ENCODE measurements around the gene TMEM245. TPM values are rescaled to one million over a fixed set of nuclear protein-coding genes. Genes with fewer than 3 reads are reported as not detected.

The TMEM245 gene
- total RNA-seq, 1 donor from 2014 or later: 24.0 TPM

GRCh38 chr9:109011231-109011671 is 108.5 kb downstream of the TMEM245 start:
- peaks cover 32% of the 10 kb centered on the region for H3K4me1 Mint-ChIP-seq (ENCODE audit: low read depth)
- DNase-seq (ENCODE audit: low spot score): no peak
- peak overlapping the region; percentile 80 for H3K27ac Mint-ChIP-seq
- intact Hi-C loops (cut with micrococcal nuclease): loop anchor here (1.0 to 10.0 kb wide), 5 partner anchors 35 to 1246 kb away; partner anchors contain the start of gene TXN
- H3K27me3 Mint-ChIP-seq (ENCODE audit: low read depth): peaks cover 13% of the 10 kb centered on the region
- H3K36me3 Mint-ChIP-seq (ENCODE audit: low read depth): peaks cover 4% of the 10 kb centered on the region
- no peaks in the 10 kb centered on the region for H3K9me3 Mint-ChIP-seq
- H3K4me3 Mint-ChIP-seq (ENCODE audit: low read depth): peak overlapping the region; percentile 33

GRCh38 chr9:109010746-109011145 is 109.0 kb downstream of the TMEM245 start:
- Mint-ChIP-seq H3K27ac (peak overlapping the region; percentile 80), H3K4me1 (ENCODE audit: low read depth) (peaks cover 32% of the 10 kb centered on the region), H3K27me3 (ENCODE audit: low read depth) (peaks cover 15% of the 10 kb centered on the region), H3K36me3 (ENCODE audit: low read depth) (no peaks in the 10 kb centered on the region), H3K9me3 (no peaks in the 10 kb centered on the region), H3K4me3 (ENCODE audit: low read depth) (peak overlapping the region; percentile 33)
- intact Hi-C loops (cut with micrococcal nuclease): loop anchor here (1.0 to 10.0 kb wide), 6 partner anchors 36 to 1247 kb away; partner anchors contain the start of genes ABITRAM, ELP1 and TXN
- peak; percentile 59 for DNase-seq (ENCODE audit: low spot score)

- Mint-ChIP-seq H3K4me1 (ENCODE audit: low read depth) (peaks cover 17% of the 10 kb centered on the region), H3K36me3 (ENCODE audit: low read depth) (peaks cover 28% of the 10 kb centered on the region), H3K27me3 (ENCODE audit: low read depth) (peaks cover 33% of the 10 kb centered on the region), H3K9me3 (peaks cover 20% of the 10 kb centered on the region), H3K4me3 (ENCODE audit: low read depth) (no peak overlapping the region), H3K27ac (no peak overlapping the region)
- DNase-seq (ENCODE audit: low spot score): no peak
- intact Hi-C loops (cut with micrococcal nuclease): no loop called here
Observed at GRCh38 chr9:109005678-109006077, 114.1 kb downstream of the TMEM245 start.

GRCh38 chr9:109003116-109003515 is 116.6 kb downstream of the TMEM245 start:
- H3K4me3 Mint-ChIP-seq (ENCODE audit: low read depth): no peak overlapping the region
- H3K27ac Mint-ChIP-seq: no peak overlapping the region
- H3K36me3 Mint-ChIP-seq (ENCODE audit: low read depth): peaks cover 28% of the 10 kb centered on the region
- DNase-seq (ENCODE audit: low spot score): no peak
- peaks cover 13% of the 10 kb centered on the region for H3K4me1 Mint-ChIP-seq (ENCODE audit: low read depth)
- H3K9me3 Mint-ChIP-seq: peaks cover 20% of the 10 kb centered on the region
- intact Hi-C loops (cut with micrococcal nuclease): no loop called here
- H3K27me3 Mint-ChIP-seq (ENCODE audit: low read depth): peaks cover 44% of the 10 kb centered on the region

GRCh38 chr9:109002141-109002540 is 117.6 kb downstream of the TMEM245 start:
- intact Hi-C loops (cut with micrococcal nuclease): no loop called here
- H3K9me3 Mint-ChIP-seq: peaks cover 20% of the 10 kb centered on the region
- H3K36me3 Mint-ChIP-seq (ENCODE audit: low read depth): peaks cover 37% of the 10 kb centered on the region
- H3K27ac Mint-ChIP-seq: no peak overlapping the region
- H3K4me3 Mint-ChIP-seq (ENCODE audit: low read depth): no peak overlapping the region
- no peak for DNase-seq (ENCODE audit: low spot score)
- H3K27me3 Mint-ChIP-seq (ENCODE audit: low read depth): peaks cover 48% of the 10 kb centered on the region
- peaks cover 16% of the 10 kb centered on the region for H3K4me1 Mint-ChIP-seq (ENCODE audit: low read depth)

- H3K4me3 Mint-ChIP-seq (ENCODE audit: low read depth): no peak overlapping the region
- intact Hi-C loops (cut with micrococcal nuclease): no loop called here
- no peak for DNase-seq (ENCODE audit: low spot score)
- H3K9me3 Mint-ChIP-seq: peaks cover 20% of the 10 kb centered on the region
- H3K27ac Mint-ChIP-seq: no peak overlapping the region
- peaks cover 42% of the 10 kb centered on the region for H3K27me3 Mint-ChIP-seq (ENCODE audit: low read depth)
- peaks cover 16% of the 10 kb centered on the region for H3K4me1 Mint-ChIP-seq (ENCODE audit: low read depth)
- H3K36me3 Mint-ChIP-seq (ENCODE audit: low read depth): peaks cover 38% of the 10 kb centered on the region
Observed at GRCh38 chr9:109001275-109001676, 118.5 kb downstream of the TMEM245 start.

GRCh38 chr9:108997112-108997511 is 122.6 kb downstream of the TMEM245 start:
- Mint-ChIP-seq H3K9me3 (peaks cover 2% of the 10 kb centered on the region), H3K27me3 (ENCODE audit: low read depth) (peaks cover 26% of the 10 kb centered on the region), H3K4me1 (ENCODE audit: low read depth) (peaks cover 25% of the 10 kb centered on the region), H3K36me3 (ENCODE audit: low read depth) (peaks cover 20% of the 10 kb centered on the region), H3K4me3 (ENCODE audit: low read depth) (no peak overlapping the region), H3K27ac (no peak overlapping the region)
- intact Hi-C loops (cut with micrococcal nuclease): no loop called here
- DNase-seq (ENCODE audit: low spot score): no peak

GRCh38 chr9:108996643-108997042 is 123.1 kb downstream of the TMEM245 start:
- Mint-ChIP-seq H3K4me1 (ENCODE audit: low read depth) (peaks cover 23% of the 10 kb centered on the region), H3K9me3 (no peaks in the 10 kb centered on the region), H3K4me3 (ENCODE audit: low read depth) (no peak overlapping the region), H3K36me3 (ENCODE audit: low read depth) (peaks cover 18% of the 10 kb centered on the region), H3K27ac (no peak overlapping the region), H3K27me3 (ENCODE audit: low read depth) (peaks cover 24% of the 10 kb centered on the region)
- DNase-seq (ENCODE audit: low spot score): no peak
- intact Hi-C loops (cut with micrococcal nuclease): no loop called here

GRCh38 chr9:108994695-108995094 is 125.1 kb downstream of the TMEM245 start:
- Mint-ChIP-seq H3K9me3 (no peaks in the 10 kb centered on the region), H3K4me1 (ENCODE audit: low read depth) (peaks cover 13% of the 10 kb centered on the region), H3K4me3 (ENCODE audit: low read depth) (no peak overlapping the region), H3K36me3 (ENCODE audit: low read depth) (peaks cover 16% of the 10 kb centered on the region), H3K27ac (no peak overlapping the region), H3K27me3 (ENCODE audit: low read depth) (peaks cover 15% of the 10 kb centered on the region)
- intact Hi-C loops (cut with micrococcal nuclease): no loop called here
- no peak for DNase-seq (ENCODE audit: low spot score)

GRCh38 chr9:108991479-108991878 is 128.3 kb downstream of the TMEM245 start:
- DNase-seq (ENCODE audit: low spot score): no peak
- Mint-ChIP-seq H3K9me3 (peaks cover 5% of the 10 kb centered on the region), H3K27me3 (ENCODE audit: low read depth) (no peaks in the 10 kb centered on the region), H3K36me3 (ENCODE audit: low read depth) (peaks cover 24% of the 10 kb centered on the region), H3K4me3 (ENCODE audit: low read depth) (no peak overlapping the region), H3K27ac (no peak overlapping the region), H3K4me1 (ENCODE audit: low read depth) (peaks cover 9% of the 10 kb centered on the region)
- intact Hi-C loops (cut with micrococcal nuclease): no loop called here

GRCh38 chr9:108983885-108984284 is 135.9 kb downstream of the TMEM245 start:
- Mint-ChIP-seq H3K27ac (no peak overlapping the region), H3K4me1 (ENCODE audit: low read depth) (no peaks in the 10 kb centered on the region), H3K36me3 (ENCODE audit: low read depth) (peaks cover 11% of the 10 kb centered on the region), H3K27me3 (ENCODE audit: low read depth) (no peaks in the 10 kb centered on the region), H3K4me3 (ENCODE audit: low read depth) (no peak overlapping the region), H3K9me3 (peaks cover 5% of the 10 kb centered on the region)
- DNase-seq (ENCODE audit: low spot score): no peak
- intact Hi-C loops (cut with micrococcal nuclease): no loop called here

- H3K36me3 Mint-ChIP-seq (ENCODE audit: low read depth): peaks cover 10% of the 10 kb centered on the region
Observed at GRCh38 chr9:108980893-108981292, 138.9 kb downstream of the TMEM245 start.

GRCh38 chr9:108978205-108978604 is 141.5 kb downstream of the TMEM245 start:
- Mint-ChIP-seq H3K4me1 (ENCODE audit: low read depth) (no peaks in the 10 kb centered on the region), H3K36me3 (ENCODE audit: low read depth) (peaks cover 10% of the 10 kb centered on the region), H3K4me3 (ENCODE audit: low read depth) (no peak overlapping the region), H3K27me3 (ENCODE audit: low read depth) (no peaks in the 10 kb centered on the region), H3K27ac (no peak overlapping the region), H3K9me3 (no peaks in the 10 kb centered on the region)
- intact Hi-C loops (cut with micrococcal nuclease): no loop called here
- DNase-seq (ENCODE audit: low spot score): no peak

More at GRCh38 chr9:108980893-108981292, 138.9 kb downstream of the TMEM245 start:
- Mint-ChIP-seq H3K27me3 (ENCODE audit: low read depth) (no peaks in the 10 kb centered on the region), H3K9me3 (no peaks in the 10 kb centered on the region), H3K27ac (no peak overlapping the region), H3K4me3 (ENCODE audit: low read depth) (no peak overlapping the region), H3K4me1 (ENCODE audit: low read depth) (no peaks in the 10 kb centered on the region)
- no peak for DNase-seq (ENCODE audit: low spot score)
- intact Hi-C loops (cut with micrococcal nuclease): no loop called here

- Mint-ChIP-seq H3K4me3 (ENCODE audit: low read depth) (no peak overlapping the region), H3K27ac (no peak overlapping the region), H3K9me3 (peaks cover 11% of the 10 kb centered on the region), H3K4me1 (ENCODE audit: low read depth) (no peaks in the 10 kb centered on the region), H3K27me3 (ENCODE audit: low read depth) (no peaks in the 10 kb centered on the region), H3K36me3 (ENCODE audit: low read depth) (peaks cover 23% of the 10 kb centered on the region)
- intact Hi-C loops (cut with micrococcal nuclease): no loop called here
- DNase-seq (ENCODE audit: low spot score): no peak
Observed at GRCh38 chr9:108973895-108974294, 145.9 kb downstream of the TMEM245 start.

Data from activated T-helper 2 cell treated with anti-CD3 and anti-CD28 coated beads, Interferon-gamma antibody, Interleukin-2, Interleukin-4, amounts not matched to agents 10 μg/mL and 5 μg/mL and 100 μg/mL, durations not matched to agents 14 hours and 24 hours and 36 hours (primary cell).